WTC11 (cell line): ENCODE results near the gene FAU. TPM values are rescaled to one million over a fixed set of nuclear protein-coding genes. Genes with fewer than 3 reads are reported as not detected.
A peak's percentile ranks its signal among the peaks of the same experiment; 100 is the strongest.

Experiments
- ATAC-seq: fragments of 200-7000 bp; cut with Tn5 transposase; 2 replicates; pipeline ENCODE4 v1.10.0; 2021; ENCODE audit warnings: mild to moderate bottlenecking, moderate library complexity
- CTCF ChIA-PET: fragments of 300-600 bp; sonication (Branson Sonifier 250); formaldehyde crosslinking; loops from one replicate; lab custom pipeline; 2021; ENCODE audit warnings: antibody characterized with exemption; lab: Charles Lee
- POLR2A ChIA-PET: fragments of 350-600 bp; sonication (Branson Sonifier 250); formaldehyde crosslinking; loops from one replicate; lab custom pipeline; 2021; ENCODE audit warnings: antibody characterized with exemption; lab: Charles Lee
- DNase-seq: peaks from one replicate; pipeline ENCODE4 v3.0.0; 2021; ENCODE audit warnings: low spot score
- H3K27ac Mint-ChIP-seq: 2 replicates; pipeline ENCODE4 v1.8.0; 2021; ENCODE audit warnings: mixed read lengths
- H3K27me3 Mint-ChIP-seq: 2 replicates; pipeline ENCODE4 v1.8.0; 2021; ENCODE audit warnings: low read depth, mild to moderate bottlenecking, moderate library complexity, mixed read lengths
- H3K36me3 Mint-ChIP-seq: 2 replicates; pipeline ENCODE4 v1.8.0; 2021; ENCODE audit warnings: mixed read lengths
- H3K4me1 Mint-ChIP-seq: 2 replicates; pipeline ENCODE4 v1.8.0; 2022; ENCODE audit warnings: mixed read lengths
- H3K4me3 Mint-ChIP-seq: 2 replicates; pipeline ENCODE4 v1.8.0; 2021; ENCODE audit warnings: mild to moderate bottlenecking, moderate library complexity, mixed read lengths
- H3K9me3 Mint-ChIP-seq: 2 replicates; pipeline ENCODE4 v1.8.0; 2021; ENCODE audit warnings: mixed read lengths
- AFF4 ChIP-seq: sonication (generic); formaldehyde crosslinking; IDR thresholded peaks from 2 replicates; pipeline ENCODE4 v1.8.1; 2023; ENCODE audit warnings: mild to moderate bottlenecking, missing genetic modification reagents, borderline replicate concordance
- ATF2 ChIP-seq: sonication (generic); formaldehyde crosslinking; IDR thresholded peaks from 2 replicates; pipeline ENCODE4 v1.8.1; 2022; ENCODE audit warnings: low read depth, missing genetic modification reagents, borderline replicate concordance
- CREM ChIP-seq: sonication (generic); formaldehyde crosslinking; IDR thresholded peaks from 2 replicates; pipeline ENCODE4 v1.8.1; 2022; ENCODE audit warnings: mild to moderate bottlenecking, missing genetic modification reagents, moderate library complexity
- E2F4 ChIP-seq: sonication (generic); formaldehyde crosslinking; IDR thresholded peaks from 2 replicates; pipeline ENCODE4 v1.8.1; 2022; ENCODE audit warnings: low read depth, mild to moderate bottlenecking, moderate library complexity, missing genetic modification reagents, borderline replicate concordance
- ETV6 ChIP-seq: sonication (generic); formaldehyde crosslinking; IDR thresholded peaks from 2 replicates; pipeline ENCODE4 v1.8.1; 2022; ENCODE audit warnings: mild to moderate bottlenecking, missing genetic modification reagents
- FOXK1 ChIP-seq: sonication (generic); formaldehyde crosslinking; IDR thresholded peaks from 2 replicates; pipeline ENCODE4 v1.8.0; 2022; ENCODE audit warnings: mild to moderate bottlenecking, moderate library complexity, missing genetic modification reagents
- GTF2I ChIP-seq: fragments of 250-450 bp; sonication (Bioruptor Pico); conservative IDR thresholded peaks from 2 replicates; pipeline ENCODE4 v1.4.0; 2021; ENCODE audit warnings: mild to moderate bottlenecking
- JAZF1 ChIP-seq: fragments of 250-450 bp; sonication (Bioruptor Pico); IDR thresholded peaks from 2 replicates; pipeline ENCODE4 v1.9.0; 2021; ENCODE audit warnings: moderate library complexity, mild to moderate bottlenecking, inconsistent platforms
- MYBL2 ChIP-seq: sonication (generic); formaldehyde crosslinking; IDR thresholded peaks from 2 replicates; pipeline ENCODE4 v1.8.1; 2023; ENCODE audit warnings: mild to moderate bottlenecking, moderate library complexity, missing genetic modification reagents
- NFYB ChIP-seq: sonication (generic); formaldehyde crosslinking; conservative IDR thresholded peaks from 2 replicates; pipeline ENCODE4 v1.8.0; 2022; ENCODE audit warnings: low read depth, missing genetic modification reagents
- PREB ChIP-seq: sonication (generic); formaldehyde crosslinking; IDR thresholded peaks from 2 replicates; pipeline ENCODE4 v1.8.1; 2022; ENCODE audit warnings: mild to moderate bottlenecking, missing genetic modification reagents, moderate library complexity, borderline replicate concordance
- RORB ChIP-seq: fragments of 250-450 bp; sonication (Bioruptor Pico); IDR thresholded peaks from 2 replicates; pipeline ENCODE4 v1.9.0; 2021; ENCODE audit warnings: mild to moderate bottlenecking
- SP1 ChIP-seq: sonication (generic); formaldehyde crosslinking; conservative IDR thresholded peaks from 2 replicates; pipeline ENCODE4 v1.8.1; 2022; ENCODE audit warnings: missing genetic modification reagents
- USF1 ChIP-seq: sonication (generic); formaldehyde crosslinking; IDR thresholded peaks from 2 replicates; pipeline ENCODE4 v1.8.0; 2022; ENCODE audit warnings: mild to moderate bottlenecking, missing genetic modification reagents
- ZBTB21 ChIP-seq: sonication (generic); formaldehyde crosslinking; IDR thresholded peaks from 2 replicates; pipeline ENCODE4 v1.8.1; 2023; ENCODE audit warnings: mild to moderate bottlenecking, missing genetic modification reagents, borderline replicate concordance
- ZNF281 ChIP-seq: sonication (generic); formaldehyde crosslinking; IDR thresholded peaks from 2 replicates; pipeline ENCODE4 v1.8.0; 2023; ENCODE audit warnings: mild to moderate bottlenecking, missing genetic modification reagents
- ZNF416 ChIP-seq: fragments of 250-450 bp; sonication (Bioruptor Pico); IDR thresholded peaks from 2 replicates; pipeline ENCODE4 v1.9.0; 2021; ENCODE audit warnings: mild to moderate bottlenecking, inconsistent platforms
- ZNF425 ChIP-seq: fragments of 250-450 bp; sonication (Bioruptor Pico); conservative IDR thresholded peaks from 2 replicates; pipeline ENCODE4 v1.9.0; 2021; ENCODE audit warnings: mild to moderate bottlenecking
- total RNA-seq: library from RNA; stranded (reverse); gene quantifications from 3 replicates; pipeline ENCODE4 v1.2.3, GENCODE V29; 2021

The FAU gene
- total RNA-seq, 1 experiment from 2014 or later = 991 TPM

GRCh38 chr11:65134952-65135632 is 13.2 kb upstream of the FAU start:
- Mint-ChIP-seq H3K27me3 (no peaks in the 10 kb centered on the region; the same call in 1 of the 2 replicates), H3K27ac (peak overlapping the region; percentile 100), H3K36me3 (peaks cover 15% of the 10 kb centered on the region), H3K9me3 (no peaks in the 10 kb centered on the region), H3K4me1 (peaks cover 18% of the 10 kb centered on the region), H3K4me3 (peak overlapping the region; percentile 98)
- peak; percentile 90 for DNase-seq
- ChIA-PET CTCF (interaction anchor here (0.7 to 3.7 kb wide), 16 partner anchors 13 to 457 kb away, joined by 3 to 40 read pairs (median 6); partner anchors contain the start of genes BATF2, CAPN1, CDC42EP2 and FAU), POLR2A (interaction anchor here (0.7 to 2.1 kb wide), 10 partner anchors 13 to 291 kb away, joined by 3 to 20 read pairs (median 4); partner anchors contain the start of genes CAPN1, FAU, MRPL49 and TM7SF2)
- TF ChIP-seq E2F4 (CRISPR knock-in tag) = no peak
- TF ChIP-seq ATF2 = no peak
- peak; percentile 75 for TF ChIP-seq NFYB (CRISPR knock-in tag)
- TF ChIP-seq ZBTB21 (CRISPR knock-in tag) = no peak
- no peak for TF ChIP-seq GTF2I (CRISPR knock-in tag)
- no peak for TF ChIP-seq USF1 (CRISPR knock-in tag)
- no peak for TF ChIP-seq ZNF281 (CRISPR knock-in tag)
- no peak; the same call in 1 of the 2 replicates for TF ChIP-seq FOXK1 (CRISPR knock-in tag)
- peak; percentile 92 for ATAC-seq

GRCh38 chr11:65134240-65134951 is 12.5 kb upstream of the FAU start, which contains the start of gene SYVN1:
SYVN1 (minus strand) TSS chr11:65134519; CDS start chr11:65133601, 918 bp downstream.
- ChIA-PET CTCF (interaction anchor here (0.7 to 3.7 kb wide), 16 partner anchors 12 to 457 kb away, joined by 3 to 40 read pairs (median 6); partner anchors contain the start of genes BATF2, CAPN1, CDC42EP2 and FAU), POLR2A (interaction anchor here (0.8 to 2.1 kb wide), 7 partner anchors 13 to 290 kb away, joined by 3 to 20 read pairs (median 4); partner anchors contain the start of genes CAPN1, FAU, MRPL49 and TM7SF2)
- Mint-ChIP-seq H3K27ac (peak within 1 kb of the TSS; percentile 100), H3K36me3 (peaks cover 15% of the 10 kb centered on the region), H3K9me3 (no peaks in the 10 kb centered on the region), H3K4me1 (peaks cover 18% of the 10 kb centered on the region), H3K27me3 (no peaks in the 10 kb centered on the region; the same call in 1 of the 2 replicates), H3K4me3 (peak within 1 kb of the TSS; percentile 98)
- DNase-seq (peak; percentile 81), ATAC-seq (peak; percentile 63)
- TF ChIP-seq CREM (CRISPR knock-in tag) (peak; percentile 51; the same call in 1 of the 2 replicates), SP1 (peak; percentile 77), ETV6 (0 out of 2 replicates have a peak, but pooled peaks have one; percentile 63), AFF4 (no peak), ZNF416 (CRISPR knock-in tag) (no peak), PREB (CRISPR knock-in tag) (no peak), ZNF425 (CRISPR knock-in tag) (no peak), MYBL2 (CRISPR knock-in tag) (0 out of 2 replicates have a peak, but pooled peaks have one; percentile 70), JAZF1 (CRISPR knock-in tag) (no peak), RORB (CRISPR knock-in tag) (no peak)
